ENCODE results near the gene LRRC74B.

Gene LRRC74B

GRCh38 chr22:21014726-21015465 lies 30.9 kb upstream of the LRRC74B start, which contains the start of gene P2RX6:
Gene P2RX6, plus strand, starts transcription at chr22:21015165. Its CDS starts 10 bp downstream, at chr22:21015175.
- DNase-seq: no peak

GRCh38 chr22:21015466-21016006 lies 30.2 kb upstream of the LRRC74B start:
- DNase-seq: no peak

GRCh38 chr22:21016644-21017420 lies 28.9 kb upstream of the LRRC74B start:
- no peak for DNase-seq

- no peak for DNase-seq
Observed at GRCh38 chr22:21018314-21018713, 27.4 kb upstream of the LRRC74B start.

- DNase-seq: no peak
Observed at GRCh38 chr22:21020802-21021429, 24.8 kb upstream of the LRRC74B start.

- no peak for DNase-seq
Observed at GRCh38 chr22:21022507-21022906, 23.2 kb upstream of the LRRC74B start.

GRCh38 chr22:21022955-21023614 lies 22.7 kb upstream of the LRRC74B start:
- DNase-seq: no peak

GRCh38 chr22:21025266-21025665 lies 20.5 kb upstream of the LRRC74B start:
- no peak for DNase-seq

GRCh38 chr22:21025763-21026755 lies 19.7 kb upstream of the LRRC74B start:
- no peak for DNase-seq

- DNase-seq: no peak
Observed at GRCh38 chr22:21026783-21027692, 18.7 kb upstream of the LRRC74B start.

GRCh38 chr22:21028277-21029251 lies 17.2 kb upstream of the LRRC74B start:
- no peak for DNase-seq

- DNase-seq: no peak
Observed at GRCh38 chr22:21029486-21030025, 16.2 kb upstream of the LRRC74B start.

- DNase-seq: no peak
Observed at GRCh38 chr22:21030032-21030431, 15.7 kb upstream of the LRRC74B start.

GRCh38 chr22:21030621-21031544 lies 14.9 kb upstream of the LRRC74B start:
- no peak for DNase-seq

GRCh38 chr22:21031545-21032036 lies 14.2 kb upstream of the LRRC74B start:
- DNase-seq: no peak

- no peak for DNase-seq
Observed at GRCh38 chr22:21032037-21032867, 13.5 kb upstream of the LRRC74B start, which contains the start of gene SLC7A4. Gene SLC7A4, minus strand, starts transcription at chr22:21032561. Its CDS starts 749 bp downstream, at chr22:21031812.
